Measurements from ENCODE around the gene DCTN2.

DNA sequence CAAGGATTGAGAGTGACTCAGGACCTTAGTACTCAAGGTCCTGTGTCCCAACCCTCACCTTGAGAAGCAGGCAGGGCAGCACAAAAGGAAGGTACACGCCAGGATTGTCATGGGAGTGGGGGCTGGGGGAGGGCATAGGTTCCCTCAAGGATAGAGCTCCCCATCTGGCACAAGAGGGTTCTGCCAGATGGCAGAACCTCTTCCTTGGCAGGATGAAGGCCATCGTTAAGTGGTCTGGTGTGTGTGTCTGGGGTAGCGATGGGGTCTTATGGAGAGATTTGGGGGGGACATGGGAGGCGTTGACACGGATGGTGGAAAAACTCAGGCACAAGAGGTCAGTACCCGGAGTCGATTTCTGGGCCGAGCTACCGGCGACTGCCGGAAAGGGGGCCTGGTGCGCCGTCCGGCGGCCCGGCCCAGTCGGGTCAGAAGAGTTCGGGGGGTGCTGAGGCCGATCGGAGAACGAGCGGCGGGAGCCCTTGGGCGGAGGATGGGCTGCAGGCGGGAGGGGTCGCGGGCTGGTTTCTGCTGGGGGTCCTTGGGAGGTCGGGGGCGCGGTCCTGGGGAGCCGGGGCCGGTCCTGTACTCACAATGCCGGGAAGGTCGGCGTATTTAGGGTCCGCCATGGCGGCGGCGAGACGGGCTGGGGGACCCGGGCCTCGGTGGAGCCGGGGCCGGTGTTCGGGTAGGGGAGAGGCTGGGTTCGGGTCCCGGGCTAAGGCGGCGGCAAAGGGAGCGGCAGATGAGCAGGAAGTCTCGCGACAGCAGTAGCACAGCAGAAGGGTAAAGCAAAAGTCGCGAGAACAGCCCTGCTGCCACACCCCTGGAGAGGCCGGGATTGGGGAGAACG lies at the start of gene DCTN2:
- TF ChIP-seq EZH2 (IDR thresholded peaks at IDR 0.05; ENCODE audit: insufficient read depth, poor library complexity, severe bottlenecking) = no peak
- TF ChIP-seq EZH2phosphoT487 (IDR thresholded peaks at IDR 0.05; ENCODE audit: insufficient read depth, low read depth) = no peak
